Stomach smooth muscle (tissue), 2 donors: ENCODE results near the gene ADGRD1.

Experiments
- H3K27ac ChIP-seq: one replicate; pipeline ENCODE4 v1.7.0; 2013; ENCODE audit warnings: mild to moderate bottlenecking, low read length, inconsistent platforms
- H3K27me3 ChIP-seq, 2 donors: one replicate each; pipeline ENCODE4 v1.7.0; 2013; ENCODE audit warnings: low read length in 2 of 2; ENCODE audit not compliant: insufficient read depth in 2 of 2, control insufficient read depth in 1 of 2
- H3K36me3 ChIP-seq, 2 donors: one replicate each; pipeline ENCODE4 v1.7.0; 2013; ENCODE audit warnings: low read length in 2 of 2; ENCODE audit not compliant: control insufficient read depth in 2 of 2, insufficient read depth in 2 of 2
- H3K4me1 ChIP-seq: one replicate; pipeline ENCODE4 v1.7.0; 2013; ENCODE audit warnings: low read length; ENCODE audit not compliant: control insufficient read depth, insufficient read depth
- H3K4me3 ChIP-seq, 2 donors: one replicate each; pipeline ENCODE4 v1.7.0; 2013; ENCODE audit warnings: low read length in 2 of 2
- H3K9ac ChIP-seq, 2 donors: one replicate each; pipeline ENCODE4 v1.7.0; 2013; ENCODE audit warnings: low read length in 2 of 2, mild to moderate bottlenecking in 1 of 2
- H3K9me3 ChIP-seq, 2 donors: one replicate each; pipeline ENCODE4 v1.7.0; 2013; ENCODE audit warnings: low read length in 2 of 2; ENCODE audit not compliant: control insufficient read depth in 2 of 2
- donor health status: healthy.
- donor health status: Pancreatic carcinoma.

The ADGRD1 gene

GRCh38 chr12:131140697-131141096, 187.0 kb downstream of the ADGRD1 start:
- no peak overlapping the region for H3K9ac ChIP-seq
- peaks cover 0 to 12% of the 10 kb centered on the region in 2 donors for H3K36me3 ChIP-seq
- H3K9me3 ChIP-seq, result no peaks in the 10 kb centered on the region
- H3K4me3 ChIP-seq, result no peak overlapping the region
- no peaks in the 10 kb centered on the region for H3K27me3 ChIP-seq
- H3K27ac ChIP-seq, result no peak overlapping the region
- peaks cover 6% of the 10 kb centered on the region for H3K4me1 ChIP-seq

- Histone ChIP-seq H3K9ac (no peak overlapping the region), H3K27me3 (no peaks in the 10 kb centered on the region), H3K36me3 (peaks cover 0 to 9% of the 10 kb centered on the region in 2 donors), H3K9me3 (no peaks in the 10 kb centered on the region), H3K4me3 (no peak overlapping the region), H3K4me1 (peaks cover 6% of the 10 kb centered on the region), H3K27ac (no peak overlapping the region)
Observed at GRCh38 chr12:131141514-131141913, 187.8 kb downstream of the ADGRD1 start.

GRCh38 chr12:131142891-131143657, 189.4 kb downstream of the ADGRD1 start:
- Histone ChIP-seq H3K4me1 (peaks cover 6% of the 10 kb centered on the region), H3K9me3 (no peaks in the 10 kb centered on the region), H3K27me3 (no peaks in the 10 kb centered on the region), H3K9ac (peak overlapping the region; percentile 2 to 42), H3K4me3 (peak overlapping the region in 1 of 2 donors; percentile 44), H3K36me3 (peaks cover 0 to 5% of the 10 kb centered on the region in 2 donors), H3K27ac (peak overlapping the region; percentile 46)

- Histone ChIP-seq H3K4me1 (peaks cover 6% of the 10 kb centered on the region), H3K9me3 (no peaks in the 10 kb centered on the region), H3K4me3 (no peak overlapping the region), H3K27me3 (no peaks in the 10 kb centered on the region), H3K27ac (no peak overlapping the region), H3K9ac (no peak overlapping the region), H3K36me3 (no peaks in the 10 kb centered on the region)
Observed at GRCh38 chr12:131146173-131146675, 192.5 kb downstream of the ADGRD1 start.

- no peak overlapping the region for H3K9ac ChIP-seq
- no peaks in the 10 kb centered on the region for H3K9me3 ChIP-seq
- no peaks in the 10 kb centered on the region for H3K27me3 ChIP-seq
- H3K4me3 ChIP-seq, result no peak overlapping the region
- peaks cover 6% of the 10 kb centered on the region for H3K4me1 ChIP-seq
- no peak overlapping the region for H3K27ac ChIP-seq
- H3K36me3 ChIP-seq, result no peaks in the 10 kb centered on the region
Observed at GRCh38 chr12:131147293-131147692, 193.6 kb downstream of the ADGRD1 start.

- Histone ChIP-seq H3K9me3 (no peaks in the 10 kb centered on the region), H3K36me3 (no peaks in the 10 kb centered on the region), H3K27me3 (no peaks in the 10 kb centered on the region), H3K4me3 (no peak overlapping the region), H3K27ac (no peak overlapping the region), H3K9ac (no peak overlapping the region), H3K4me1 (peaks cover 5% of the 10 kb centered on the region)
Observed at GRCh38 chr12:131147894-131148293, 194.2 kb downstream of the ADGRD1 start.

GRCh38 chr12:131151558-131152345, 198.0 kb downstream of the ADGRD1 start:
- Histone ChIP-seq H3K36me3 (no peaks in the 10 kb centered on the region), H3K27me3 (no peaks in the 10 kb centered on the region), H3K27ac (no peak overlapping the region), H3K9ac (no peak overlapping the region), H3K9me3 (no peaks in the 10 kb centered on the region), H3K4me3 (no peak overlapping the region), H3K4me1 (no peaks in the 10 kb centered on the region)

GRCh38 chr12:131152587-131152986, 198.9 kb downstream of the ADGRD1 start:
- no peaks in the 10 kb centered on the region for H3K27me3 ChIP-seq
- no peaks in the 10 kb centered on the region for H3K36me3 ChIP-seq
- no peak overlapping the region for H3K9ac ChIP-seq

GRCh38 chr12:131153016-131153415, 199.3 kb downstream of the ADGRD1 start:
- Histone ChIP-seq H3K4me3 (no peak overlapping the region), H3K27ac (no peak overlapping the region), H3K27me3 (no peaks in the 10 kb centered on the region), H3K36me3 (no peaks in the 10 kb centered on the region), H3K9ac (no peak overlapping the region), H3K9me3 (no peaks in the 10 kb centered on the region), H3K4me1 (no peaks in the 10 kb centered on the region)

More at GRCh38 chr12:131152587-131152986, 198.9 kb downstream of the ADGRD1 start:
- Histone ChIP-seq H3K4me3 (no peak overlapping the region), H3K4me1 (no peaks in the 10 kb centered on the region), H3K27ac (no peak overlapping the region), H3K9me3 (no peaks in the 10 kb centered on the region)

- Histone ChIP-seq H3K4me1 (no peaks in the 10 kb centered on the region), H3K4me3 (no peak overlapping the region), H3K27ac (no peak overlapping the region), H3K9ac (no peak overlapping the region), H3K27me3 (no peaks in the 10 kb centered on the region), H3K9me3 (no peaks in the 10 kb centered on the region), H3K36me3 (no peaks in the 10 kb centered on the region)
Observed at GRCh38 chr12:131153956-131154355, 200.2 kb downstream of the ADGRD1 start.
